GM12878 (cell line): Measurements from ENCODE around the gene TNFAIP2. TPM values are rescaled to one million over a fixed set of nuclear protein-coding genes. Genes with fewer than 3 reads are reported as not detected.

ENCODE experiments used
- ATAC-seq: fragments of 200-7000 bp; cut with Tn5 transposase; 3 replicates; pipeline ENCODE4 v1.9.1; 2020; ENCODE audit warnings: mild to moderate bottlenecking, moderate library complexity
- BruUV-seq: library from RNA; stranded (reverse); fragments of 400-500 nt; replicated peaks from 2 replicates; lab custom pipeline; 2021; lab: Mats Ljungman, UMichigan
- CTCF ChIA-PET: fragments of 300-600 bp; sonication (Branson Sonifier 250); formaldehyde crosslinking; extraction: SDS; loops from one replicate; lab custom pipeline; 2021; ENCODE audit warnings: inconsistent platforms; lab: Yijun Ruan, JAX
- POLR2A ChIA-PET: fragments of 350-600 bp; formaldehyde crosslinking; extraction: SDS; loops from one replicate; lab custom pipeline; 2021; ENCODE audit warnings: inconsistent platforms; lab: Charles Lee
- RAD21 ChIA-PET: fragments of 300-600 bp; sonication (Branson Sonifier 250); formaldehyde crosslinking; loops from one replicate; lab custom pipeline; 2023; ENCODE audit warnings: antibody characterized with exemption; ENCODE audit not compliant: unreplicated experiment; lab: Charles Lee
- SMC1A ChIA-PET: fragments of 300-600 bp; sonication (Branson Sonifier 250); formaldehyde crosslinking; loops from one replicate; lab custom pipeline; 2023; ENCODE audit not compliant: unreplicated experiment, uncharacterized antibody; lab: Charles Lee
- DNase-seq: peaks from one replicate; pipeline ENCODE4 v3.0.0-alpha.2; 2011; ENCODE audit warnings: low read depth, low spot score
- FAIRE-seq: peaks from 3 replicates; lab custom pipeline; 2011; peaks lifted over from hg19 to GRCh38; lab: Jason Lieb, UNC
- H2AFZ ChIP-seq: 2 replicates; pipeline ENCODE4 v1.6.0; 2011; ENCODE audit warnings: low read depth, low read length, control low read depth; ENCODE audit not compliant: control insufficient read depth
- H3K27ac ChIP-seq: 2 replicates; pipeline ENCODE4 v1.5.1; 2011; ENCODE audit warnings: control low read depth; ENCODE audit not compliant: control insufficient read depth, insufficient read depth
- H3K27me3 ChIP-seq, 2 experiments: replicated peaks in 1 of 2; 2 replicates each; pipeline versions ENCODE4 v1.6.0 to v1.6.1; 2011; ENCODE audit warnings: low read length in 1 of 2; ENCODE audit not compliant: control insufficient read depth in 2 of 2, insufficient read depth in 2 of 2
- H3K36me3 ChIP-seq, 2 experiments: 2 replicates each; pipeline ENCODE4 v1.5.1; 2011; ENCODE audit warnings: low read length in 1 of 2; ENCODE audit not compliant: control insufficient read depth in 2 of 2, insufficient read depth in 2 of 2
- H3K4me1 ChIP-seq: 2 replicates; pipeline ENCODE4 v1.6.1; 2011; ENCODE audit warnings: mild to moderate bottlenecking, low read length, moderate library complexity, mixed read lengths; ENCODE audit not compliant: control insufficient read depth, insufficient read depth
- H3K4me2 ChIP-seq: 2 replicates; pipeline ENCODE4 v1.6.0; 2011; ENCODE audit warnings: control low read depth; ENCODE audit not compliant: control insufficient read depth, insufficient read depth
- H3K4me3 ChIP-seq: fragments of 200-600 bp; sonication (generic); 2 replicates; pipeline ENCODE4 v1.5.1; 2016
- H3K79me2 ChIP-seq: 2 replicates; pipeline ENCODE4 v1.6.0; 2011; ENCODE audit warnings: low read length; ENCODE audit not compliant: control insufficient read depth, insufficient read depth
- H3K9ac ChIP-seq: 2 replicates; pipeline ENCODE4 v1.8.0; 2011; ENCODE audit warnings: low read length, control low read depth, mixed read lengths; ENCODE audit not compliant: control insufficient read depth, insufficient read depth
- H3K9me3 ChIP-seq: replicated peaks from 3 replicates; pipeline ENCODE4 v1.5.1; 2011; ENCODE audit warnings: mild to moderate bottlenecking, low read length; ENCODE audit not compliant: control insufficient read depth, insufficient read depth
- H4K20me1 ChIP-seq: 2 replicates; pipeline ENCODE4 v1.6.0; 2011; ENCODE audit not compliant: control insufficient read depth, insufficient read depth
- SREBF1 ChIP-seq: IDR thresholded peaks from 2 replicates; pipeline ENCODE4 v1.6.1; 2012; ENCODE audit warnings: mild to moderate bottlenecking, low read length
- ZBED1 ChIP-seq: IDR thresholded peaks from 2 replicates; pipeline ENCODE4 v1.6.1; 2016; ENCODE audit warnings: borderline replicate concordance
- ZNF274 ChIP-seq: IDR thresholded peaks from one replicate; pipeline ENCODE4 v1.8.0; 2011; ENCODE audit not compliant: insufficient read length, insufficient read depth
- WGBS: methylation state at CpG from one replicate; pipeline ENCODE4 v1.1.6; 2016; ENCODE audit warnings: low lambda C conversion rate; ENCODE audit not compliant: insufficient replicate concordance, insufficient coverage; ENCODE audit errors: missing lambda C conversion rate; 5-methylcytosine and 5-hydroxymethylcytosine counted together
- in situ Hi-C: fragments of 300-500 bp; cut with MboI; formaldehyde crosslinking; loops from 9 replicates; pipeline ENCODE4 v1.14.3; 2018; ENCODE audit warnings: mixed read lengths
- intact Hi-C: fragments of 100-400 bp; cut with micrococcal nuclease; formaldehyde crosslinking; loops from one replicate; pipeline ENCODE4 v1.14.2; 2022; ENCODE audit not compliant: unreplicated experiment
- polyA plus RNA-seq, 11 experiments: library from polyadenylated mRNA; depleted of rRNA in 4 of 11; unstranded in 6 of 11; stranded (reverse) in 5 of 11; fragments of >200 nt; fragmentation: Nextera tagmentation in 4 of 11; fragmentation: Illumina TruSeq in 1 of 11; extraction: Ambion mirVana in 4 of 11; extraction: Trizol in 1 of 11; gene quantifications; 1 replicate in 1 of 11; 2 replicates in 10 of 11; pipeline versions ENCODE4 v1.2.1 to v1.2.3, GENCODE V29; 2011 to 2016; ENCODE audit warnings: inconsistent platforms in 2 of 11, missing spikeins in 2 of 11, low read depth in 1 of 11
- total RNA-seq, 4 experiments: library from RNA; depleted of rRNA in 3 of 4; stranded (reverse); fragments of >200 nt in 3 of 4; fragmentation: Illumina TruSeq in 1 of 4; extraction: Trizol in 1 of 4; gene quantifications; 2 replicates each; pipeline versions ENCODE4 v1.2.1 to v1.2.3, GENCODE V29; 2013 to 2021
- TF ChIP-seq, protein P1 (sequence below): fragments of 450-650 bp; IDR thresholded peaks from 2 replicates; pipeline ENCODE4 v1.6.1; 2016; ENCODE audit warnings: mild to moderate bottlenecking, moderate library complexity, borderline replicate concordance

Gene TNFAIP2
- total and polyA plus RNA-seq, 10 of the 15 experiments (the other 5 are each of a cell fraction or from before 2014, with no cell fraction given), result 7.1 to 150 (median 74.5) TPM

GRCh38 chr14:103134919-103135318, 11.7 kb downstream of the TNFAIP2 start (continued):
- TF ChIP-seq, protein P1, sequence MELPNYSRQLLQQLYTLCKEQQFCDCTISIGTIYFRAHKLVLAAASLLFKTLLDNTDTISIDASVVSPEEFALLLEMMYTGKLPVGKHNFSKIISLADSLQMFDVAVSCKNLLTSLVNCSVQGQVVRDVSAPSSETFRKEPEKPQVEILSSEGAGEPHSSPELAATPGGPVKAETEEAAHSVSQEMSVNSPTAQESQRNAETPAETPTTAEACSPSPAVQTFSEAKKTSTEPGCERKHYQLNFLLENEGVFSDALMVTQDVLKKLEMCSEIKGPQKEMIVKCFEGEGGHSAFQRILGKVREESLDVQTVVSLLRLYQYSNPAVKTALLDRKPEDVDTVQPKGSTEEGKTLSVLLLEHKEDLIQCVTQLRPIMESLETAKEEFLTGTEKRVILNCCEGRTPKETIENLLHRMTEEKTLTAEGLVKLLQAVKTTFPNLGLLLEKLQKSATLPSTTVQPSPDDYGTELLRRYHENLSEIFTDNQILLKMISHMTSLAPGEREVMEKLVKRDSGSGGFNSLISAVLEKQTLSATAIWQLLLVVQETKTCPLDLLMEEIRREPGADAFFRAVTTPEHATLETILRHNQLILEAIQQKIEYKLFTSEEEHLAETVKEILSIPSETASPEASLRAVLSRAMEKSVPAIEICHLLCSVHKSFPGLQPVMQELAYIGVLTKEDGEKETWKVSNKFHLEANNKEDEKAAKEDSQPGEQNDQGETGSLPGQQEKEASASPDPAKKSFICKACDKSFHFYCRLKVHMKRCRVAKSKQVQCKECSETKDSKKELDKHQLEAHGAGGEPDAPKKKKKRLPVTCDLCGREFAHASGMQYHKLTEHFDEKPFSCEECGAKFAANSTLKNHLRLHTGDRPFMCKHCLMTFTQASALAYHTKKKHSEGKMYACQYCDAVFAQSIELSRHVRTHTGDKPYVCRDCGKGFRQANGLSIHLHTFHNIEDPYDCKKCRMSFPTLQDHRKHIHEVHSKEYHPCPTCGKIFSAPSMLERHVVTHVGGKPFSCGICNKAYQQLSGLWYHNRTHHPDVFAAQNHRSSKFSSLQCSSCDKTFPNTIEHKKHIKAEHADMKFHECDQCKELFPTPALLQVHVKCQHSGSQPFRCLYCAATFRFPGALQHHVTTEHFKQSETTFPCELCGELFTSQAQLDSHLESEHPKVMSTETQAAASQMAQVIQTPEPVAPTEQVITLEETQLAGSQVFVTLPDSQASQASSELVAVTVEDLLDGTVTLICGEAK, result no peak
- TF ChIP-seq ZNF274, result no peak
- TF ChIP-seq ZBED1, result no peak

GRCh38 chr14:103135333-103136260, 12.3 kb downstream of the TNFAIP2 start:
- TF ChIP-seq SREBF1, result no peak
- TF ChIP-seq, all 136 proteins: peak for 0
- Histone ChIP-seq H3K4me3 (no peak overlapping the region), H3K79me2 (no peaks in the 10 kb centered on the region), H3K27me3 (no peaks in the 10 kb centered on the region), H3K9me3 (no peaks in the 10 kb centered on the region), H3K27ac (no peak overlapping the region), H2AFZ (no peak overlapping the region), H3K4me1 (peaks cover 5% of the 10 kb centered on the region), H3K36me3 (peaks cover 3 to 9% of the 10 kb centered on the region in 2 experiments; a peak in 3 of 4 replicates), H3K4me2 (no peak overlapping the region), H3K9ac (no peak overlapping the region), H4K20me1 (no peaks in the 10 kb centered on the region)
- ChIA-PET CTCF (interaction anchor here (1.7 to 2.1 kb wide), 2 partner anchors 20 to 31 kb away, joined by 7 to 10 read pairs; no protein-coding TSS in a partner anchor), POLR2A (no interaction called here), SMC1A (interaction anchor here (0.8 to 2.2 kb wide), 2 partner anchors 10 to 30 kb away, joined by 3 to 12 read pairs; no protein-coding TSS in a partner anchor), RAD21 (no interaction called here)
- in situ Hi-C loops, result no loop called here
- FAIRE-seq (no peak), ATAC-seq (no peak), DNase-seq (no peak)
- intact Hi-C loops, result no loop called here
- no TSS peak for BruUV-seq
- WGBS, result 59% methylated on average over 26 of the region's 26 CpGs
